Epithelial cell of prostate (primary cell): ENCODE data around the gene SH2D3C.
A peak's percentile ranks its signal among the peaks of the same experiment; 100 is the strongest.

ENCODE experiments used
- DNase-seq: peaks from one replicate; pipeline ENCODE4 v3.0.0-alpha.2; 2011; ENCODE audit warnings: low read depth, low spot score
- H3K27ac ChIP-seq: fragments of 450-650 bp; 2 replicates; pipeline ENCODE4 v1.5.1; 2017; ENCODE audit warnings: mild to moderate bottlenecking

Gene SH2D3C

DNA sequence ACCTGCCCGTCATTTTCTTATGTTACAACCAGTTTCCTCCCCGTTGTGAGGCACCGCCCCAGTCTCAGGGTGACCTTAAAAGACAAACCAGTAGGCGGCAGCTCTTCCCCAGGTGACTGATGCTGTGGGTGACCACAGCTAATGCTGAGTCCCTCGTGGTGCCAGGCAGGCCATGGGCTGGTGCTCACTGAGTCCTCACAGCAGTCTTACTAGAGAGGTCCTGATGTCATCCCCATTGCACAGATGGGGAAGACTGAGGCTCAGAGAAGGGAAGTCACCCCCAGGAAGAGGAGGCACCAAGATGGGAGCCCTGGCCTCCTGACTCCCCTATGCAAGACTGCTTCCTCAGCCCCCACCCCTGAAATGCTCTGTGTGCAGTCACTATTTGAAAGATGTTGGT lies 70.7 kb downstream of the SH2D3C start:
- H3K27ac ChIP-seq, result no peak overlapping the region
- DNase-seq, result no peak

DNA sequence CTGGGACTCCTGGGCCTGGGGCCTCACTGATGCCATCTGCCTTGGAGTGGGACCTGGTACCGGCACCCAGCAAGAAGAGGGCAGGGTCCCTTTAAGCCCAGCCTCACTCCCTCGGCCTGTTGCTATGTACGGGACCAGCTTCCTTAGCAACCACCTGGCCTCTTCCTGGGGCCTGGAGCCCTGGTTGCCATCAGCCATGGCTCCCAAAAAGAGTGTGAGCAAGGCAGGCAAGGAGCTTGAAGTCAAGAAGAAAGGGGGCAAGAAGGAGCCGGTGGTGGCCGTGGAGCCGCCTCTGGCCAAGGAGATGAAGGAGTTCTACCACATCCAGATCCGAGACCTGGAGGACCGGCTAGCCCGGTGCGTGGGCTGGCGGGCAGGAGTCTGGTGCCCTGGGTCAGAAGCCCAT lies 71.6 kb downstream of the SH2D3C start, which contains the start of gene CFAP157:
Gene CFAP157, plus strand, starts transcription at position 153 of the 406 bp plus-strand sequence. Its CDS starts 44 bp downstream, at position 197.
- no peak within 1 kb of the TSS for H3K27ac ChIP-seq
- DNase-seq, result no peak

DNA sequence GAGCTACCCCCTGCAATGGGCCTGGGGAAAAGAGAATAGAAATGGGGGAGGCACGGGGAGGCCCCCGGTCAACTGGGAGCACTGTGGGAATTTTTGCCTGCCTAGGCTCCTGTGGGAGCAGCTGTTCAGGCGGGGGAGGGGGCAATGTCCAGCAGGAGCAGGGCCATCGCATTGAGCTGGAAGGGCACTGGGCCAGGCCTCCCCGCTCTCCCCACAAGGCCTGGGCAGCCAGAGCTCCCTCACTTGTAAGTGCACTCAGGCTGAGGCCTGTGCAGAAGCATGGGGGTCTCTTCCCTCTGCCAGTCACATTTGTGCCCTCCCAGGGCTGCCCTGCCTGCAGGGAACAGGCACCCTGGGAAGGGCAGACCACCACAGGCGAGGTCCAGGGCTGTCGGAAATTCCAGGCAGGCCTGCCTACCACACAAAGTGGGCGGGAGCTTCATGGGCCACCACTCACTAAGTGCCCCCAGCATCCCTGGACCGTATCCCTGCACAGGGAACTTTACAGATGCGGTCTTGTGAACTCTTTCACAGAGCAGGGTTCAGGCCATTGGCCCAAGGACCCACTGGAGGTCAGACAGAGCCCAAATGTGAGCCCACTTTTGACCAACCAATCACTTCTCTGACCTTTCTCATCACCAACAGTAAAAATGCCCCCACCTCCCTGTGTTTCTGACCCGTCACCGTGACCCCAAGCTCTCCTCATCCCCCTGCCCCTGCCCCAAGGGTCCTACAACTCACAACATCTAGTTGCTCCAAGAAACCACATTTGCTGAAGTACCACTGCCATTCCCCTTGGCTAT lies 72.7 kb downstream of the SH2D3C start:
- no peak overlapping the region for H3K27ac ChIP-seq
- DNase-seq, result no peak

DNA sequence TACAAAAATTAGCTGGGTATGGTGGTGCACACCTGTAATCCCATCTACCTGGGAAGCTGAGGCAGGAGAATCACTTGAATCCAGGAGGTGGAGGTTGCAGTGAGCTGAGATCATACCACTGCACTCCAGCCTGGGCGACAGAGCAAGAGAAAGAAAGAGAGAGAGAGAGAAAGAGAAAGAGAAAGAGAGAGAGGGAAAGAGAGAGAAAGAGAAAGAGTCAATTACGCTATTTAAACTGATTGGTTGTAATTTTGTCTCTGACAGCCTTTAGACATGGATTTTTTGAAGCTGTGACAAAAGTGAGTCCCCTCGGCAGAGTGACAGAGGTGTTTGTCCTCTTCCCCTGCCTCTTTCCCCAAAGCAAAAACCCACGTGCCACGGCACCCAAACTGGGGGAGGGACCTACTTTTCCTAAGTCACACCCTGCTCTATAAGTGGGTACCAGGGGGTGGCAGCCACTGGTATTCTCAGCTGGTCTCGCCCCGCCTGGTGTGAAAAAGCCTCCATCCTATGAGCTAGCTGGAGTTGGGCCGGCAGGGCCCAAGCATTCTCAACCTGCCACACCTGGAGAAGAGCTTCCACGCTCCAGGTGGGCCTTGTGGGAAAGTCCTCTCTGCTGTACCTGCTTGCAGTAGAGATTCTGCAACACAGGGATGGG lies 75.0 kb downstream of the SH2D3C start:
- DNase-seq, result no peak

DNA sequence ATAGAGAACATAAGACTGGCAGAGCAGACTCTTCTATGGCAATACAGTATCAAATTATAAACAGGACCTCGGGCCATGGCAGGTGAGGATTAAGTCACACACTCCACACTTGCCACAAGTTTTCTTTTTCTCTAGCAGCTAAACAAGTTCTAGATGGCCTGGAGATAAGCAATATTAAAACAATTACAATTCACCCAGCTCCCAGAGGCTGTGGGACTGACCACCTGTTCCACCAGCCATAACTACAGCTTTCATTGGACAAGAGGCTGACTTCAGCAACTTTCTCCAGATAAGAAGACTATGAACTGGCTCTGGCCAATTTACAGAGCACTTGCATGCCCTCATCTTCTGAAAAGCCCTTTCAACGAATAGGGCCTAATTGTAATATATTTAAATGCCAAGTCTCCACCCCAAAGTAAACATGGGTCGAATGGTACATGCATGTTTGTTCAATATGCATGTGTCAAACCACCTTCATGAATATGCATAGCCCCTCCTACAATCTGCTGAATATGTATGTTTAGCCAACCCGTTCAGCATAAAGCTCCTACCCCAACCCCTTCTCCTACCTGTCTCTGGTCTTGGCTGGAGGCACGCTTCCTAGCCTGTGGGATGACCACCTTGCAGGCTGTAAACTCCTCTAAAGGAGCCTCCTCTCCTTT lies 77.7 kb downstream of the SH2D3C start:
- no peak for DNase-seq

More for the DNA sequence above, 75.0 kb downstream of the SH2D3C start:
- no peak overlapping the region for H3K27ac ChIP-seq

DNA sequence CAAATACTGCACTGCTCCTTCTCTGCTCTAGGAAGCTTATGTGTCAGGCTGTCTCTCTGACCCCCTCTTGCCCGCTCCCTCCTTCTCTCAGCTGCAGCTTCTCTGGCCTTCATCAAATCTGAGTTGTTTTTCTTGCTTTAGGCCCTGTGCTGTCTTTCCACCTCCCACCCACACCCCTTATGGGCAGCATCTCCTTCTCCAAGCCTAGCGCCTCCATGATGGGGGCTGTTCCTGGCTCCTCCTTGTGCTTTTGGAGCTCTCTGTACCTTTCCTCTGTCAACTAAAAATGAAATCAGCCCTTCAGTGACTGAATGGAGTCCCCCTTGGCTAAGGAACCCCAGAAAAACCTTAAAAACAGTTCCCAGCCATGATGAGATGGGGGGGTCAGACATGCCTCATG lies 78.3 kb downstream of the SH2D3C start:
- H3K27ac ChIP-seq, result no peak overlapping the region

More for the DNA sequence above, 77.7 kb downstream of the SH2D3C start:
- no peak overlapping the region for H3K27ac ChIP-seq

DNA sequence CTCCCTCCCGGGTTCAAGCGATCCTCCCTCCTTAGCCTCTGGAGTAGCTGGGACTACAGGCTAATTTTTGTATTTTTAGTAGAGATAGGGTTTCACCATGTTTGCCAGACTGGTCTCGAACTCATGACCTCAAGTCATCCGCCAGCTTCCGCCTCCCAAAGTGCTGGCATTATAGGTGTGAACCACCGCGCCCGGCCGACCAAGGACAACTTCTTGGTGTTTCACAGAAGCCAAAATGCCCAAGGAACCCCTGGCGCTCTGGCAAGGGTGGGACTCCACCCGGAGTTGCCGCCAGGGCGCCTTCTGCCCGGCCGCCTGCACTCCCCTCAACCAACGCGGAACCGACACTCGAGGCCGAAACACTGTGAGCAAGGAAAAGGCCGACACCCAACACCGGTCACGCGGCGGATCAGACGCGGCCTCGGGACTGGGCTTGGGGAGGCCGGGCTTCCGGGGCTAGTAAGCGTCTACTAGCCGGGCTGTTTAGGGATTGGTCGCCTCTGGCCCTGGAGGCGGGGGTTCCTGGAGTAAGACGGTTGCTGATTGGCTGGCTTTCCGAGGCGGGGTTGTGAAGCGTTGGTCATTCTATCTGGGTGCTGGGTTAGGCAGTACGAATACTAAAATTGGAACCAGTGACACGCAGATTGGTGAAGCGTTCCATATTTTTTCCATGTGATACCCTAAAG lies 79.3 kb downstream of the SH2D3C start:
- H3K27ac ChIP-seq, result peak overlapping the region; percentile 50
- DNase-seq, result peak; percentile 72

More for the DNA sequence above, 78.3 kb downstream of the SH2D3C start:
- no peak for DNase-seq

DNA sequence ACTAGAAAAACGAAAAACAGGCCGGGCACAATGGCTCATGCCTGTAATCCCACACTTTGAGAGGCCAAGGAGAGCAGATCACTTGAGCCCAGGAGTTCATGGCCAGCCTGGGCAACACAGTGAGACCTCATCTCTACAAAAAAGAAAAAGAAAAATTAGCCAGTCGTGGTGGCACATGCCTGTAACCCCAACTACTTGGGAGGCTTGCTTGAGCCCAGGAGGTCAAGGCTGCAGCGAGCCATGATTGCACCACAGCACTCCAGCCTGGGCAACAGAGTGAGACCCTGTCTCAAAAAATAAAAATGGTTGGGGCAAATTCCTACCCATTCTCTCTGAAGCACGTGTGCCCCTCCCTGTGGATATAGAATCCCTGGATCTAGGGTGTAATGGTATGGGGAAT lies 80.1 kb downstream of the SH2D3C start:
- no peak for DNase-seq
- no peak overlapping the region for H3K27ac ChIP-seq

DNA sequence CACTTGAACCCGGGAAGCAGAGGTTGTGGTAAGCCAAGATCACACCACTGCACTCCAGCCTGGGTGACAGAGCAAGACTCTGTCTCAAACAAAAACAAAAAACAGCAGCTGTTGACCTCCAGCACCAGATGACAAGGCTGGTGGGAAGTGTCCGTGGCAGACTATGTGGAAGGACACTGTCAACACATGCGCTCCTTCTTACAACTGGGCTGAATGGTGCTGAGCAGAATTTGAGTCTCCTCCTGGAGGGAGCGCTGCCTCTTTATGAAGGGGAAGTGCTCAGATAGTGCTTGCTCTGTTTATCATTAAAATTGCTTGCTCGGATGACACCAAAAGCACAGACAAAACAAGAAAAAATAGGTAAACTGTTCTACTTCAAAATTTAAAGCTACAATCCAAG lies 80.9 kb downstream of the SH2D3C start:
- no peak overlapping the region for H3K27ac ChIP-seq
- DNase-seq, result no peak

DNA sequence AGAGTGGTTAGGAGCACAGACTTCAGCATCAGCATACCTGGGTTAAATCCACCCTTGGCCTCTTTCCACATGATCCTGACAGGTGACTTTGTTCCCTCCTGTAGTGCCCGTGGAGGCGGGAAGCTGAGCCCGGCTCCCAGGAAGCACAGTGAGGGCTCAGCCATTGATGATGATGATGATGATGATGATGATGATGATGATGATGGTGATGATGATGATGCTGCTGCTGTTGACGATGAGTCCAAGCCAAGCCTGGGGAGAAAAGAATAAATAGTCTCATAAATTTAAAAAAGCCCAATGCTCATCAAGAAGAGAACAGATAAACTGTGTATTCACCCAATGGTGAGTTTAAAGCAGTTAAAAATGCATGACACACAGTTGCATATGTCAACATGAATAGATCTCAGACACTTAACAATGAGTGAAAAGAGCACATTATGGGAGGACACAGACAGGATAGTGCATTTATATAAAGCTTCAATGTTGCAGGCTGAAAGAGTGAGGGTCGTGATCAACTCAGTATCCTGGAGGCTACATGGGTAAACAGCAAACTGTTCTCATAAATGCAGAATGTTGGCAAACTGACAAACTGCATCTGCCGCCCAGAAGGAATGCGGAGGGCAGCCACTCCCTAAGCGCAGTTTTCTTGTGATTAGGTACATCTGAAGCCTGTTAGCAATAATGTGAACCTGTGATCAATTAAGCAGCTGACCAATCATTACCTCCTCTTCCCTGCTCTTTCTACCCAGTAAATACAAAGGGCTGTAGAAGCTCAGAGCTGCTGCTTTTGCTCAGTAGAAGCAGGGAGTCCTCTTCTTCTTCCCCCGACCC lies 83.4 kb downstream of the SH2D3C start:
- DNase-seq, result no peak
- H3K27ac ChIP-seq, result no peak overlapping the region

DNA sequence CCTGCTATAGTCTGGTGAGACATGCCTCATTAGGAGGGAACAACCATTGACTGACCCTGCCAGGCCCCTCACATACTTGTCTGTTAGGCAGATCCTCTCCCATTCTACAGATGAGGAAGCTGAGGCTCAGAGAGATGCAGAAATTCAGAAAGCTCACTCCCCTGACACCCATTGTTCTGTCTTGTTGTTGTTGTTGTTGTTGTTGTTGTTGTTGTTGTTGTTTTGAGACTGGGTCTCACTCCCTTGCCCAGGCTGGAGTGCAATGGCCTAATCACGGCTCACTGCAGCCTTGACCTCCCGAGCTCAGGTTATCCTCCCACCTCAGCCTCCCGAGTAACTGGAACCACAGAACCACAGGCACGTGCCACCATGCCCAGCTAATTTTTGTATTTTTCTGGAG lies 84.8 kb downstream of the SH2D3C start:
- DNase-seq, result no peak
- no peak overlapping the region for H3K27ac ChIP-seq

DNA sequence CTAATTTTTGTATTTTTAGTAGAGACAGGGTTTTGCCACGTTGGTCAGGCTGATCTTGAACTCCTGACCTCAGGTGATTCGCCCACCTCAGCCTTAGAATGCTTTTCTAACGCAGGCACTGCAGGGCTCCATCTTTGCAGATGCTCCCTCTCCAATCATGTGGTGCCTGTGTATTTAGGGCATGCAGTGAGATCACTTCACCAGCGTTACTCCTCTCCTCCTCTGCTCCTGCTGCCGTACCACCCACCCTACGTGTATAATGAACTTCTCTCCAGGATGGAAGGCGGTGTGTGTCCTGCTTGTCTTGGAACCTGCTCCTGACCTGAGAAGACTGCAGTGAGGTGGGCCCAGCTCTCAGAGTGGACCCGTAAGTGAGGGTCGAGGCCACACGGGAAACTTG lies 85.3 kb downstream of the SH2D3C start:
- no peak overlapping the region for H3K27ac ChIP-seq
- no peak for DNase-seq

DNA sequence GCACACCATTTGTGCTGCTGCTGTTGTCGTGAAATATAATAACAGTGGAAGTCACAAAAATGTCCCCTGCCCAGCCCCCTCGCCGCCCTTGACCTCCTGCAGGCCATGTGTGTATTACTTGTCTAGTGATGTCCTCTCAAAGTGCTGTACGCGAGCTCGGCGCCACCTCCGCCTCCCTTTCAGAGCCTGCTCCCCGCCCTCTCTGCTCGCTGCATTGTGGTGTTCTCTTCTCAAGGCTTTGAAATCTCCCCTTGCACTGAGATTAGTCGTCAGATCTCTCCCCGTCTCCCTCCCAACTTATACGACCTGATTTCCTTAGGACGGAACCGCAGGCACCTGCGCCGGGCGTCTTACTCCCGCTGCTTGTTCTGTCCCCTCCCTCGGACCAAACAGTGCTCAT lies 86.4 kb downstream of the SH2D3C start:
- no peak overlapping the region for H3K27ac ChIP-seq
- DNase-seq, result no peak

DNA sequence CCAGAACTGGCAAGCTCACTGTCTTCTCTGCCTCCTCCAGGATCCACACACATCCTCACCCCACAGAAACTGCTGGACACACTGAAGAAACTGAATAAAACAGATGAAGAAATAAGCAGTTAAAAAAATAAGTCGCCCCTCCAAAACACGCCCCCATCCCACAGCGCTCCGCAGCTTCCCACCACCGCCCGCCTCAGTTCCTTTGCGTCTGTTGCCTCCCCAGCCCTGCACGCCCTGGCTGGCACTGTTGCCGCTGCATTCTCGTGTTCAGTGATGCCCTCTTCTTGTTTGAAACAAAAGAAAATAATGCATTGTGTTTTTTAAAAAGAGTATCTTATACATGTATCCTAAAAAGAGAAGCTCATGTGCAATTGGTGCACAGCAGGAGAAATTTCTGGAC lies 87.7 kb downstream of the SH2D3C start:
- no peak overlapping the region for H3K27ac ChIP-seq
- no peak for DNase-seq

DNA sequence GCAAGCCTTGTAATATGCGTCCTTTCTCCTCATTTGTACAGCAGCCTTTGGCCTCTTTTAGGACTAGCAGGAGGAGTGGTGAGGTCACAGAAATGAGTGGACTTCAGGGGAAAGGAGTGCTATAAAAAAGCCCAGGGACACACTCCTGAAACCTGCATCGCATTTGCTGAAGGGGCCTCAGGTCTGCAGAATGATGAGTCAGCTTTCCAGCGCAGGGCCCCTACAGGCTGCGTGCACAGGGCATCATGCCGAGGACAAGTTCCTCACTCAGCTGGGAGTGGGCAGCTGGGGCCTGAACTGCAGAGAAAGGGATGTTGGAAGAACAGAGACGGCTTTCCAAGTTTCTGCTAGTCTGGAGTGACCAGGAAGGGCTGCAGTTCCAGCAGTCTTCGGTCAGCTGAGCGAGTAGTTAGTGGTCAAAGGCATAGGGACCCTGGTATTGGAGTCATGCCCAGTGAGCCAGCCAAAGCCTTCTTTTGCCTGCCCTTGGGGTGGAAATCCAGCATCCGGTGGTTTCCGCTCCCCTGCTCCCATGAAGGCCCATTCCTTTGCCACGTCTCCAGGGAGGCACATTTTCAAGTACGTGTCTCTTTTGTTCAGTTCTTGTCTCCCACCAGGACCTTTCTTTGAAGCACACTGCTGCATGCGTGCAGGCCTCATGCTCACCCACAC lies 89.0 kb downstream of the SH2D3C start:
- DNase-seq, result no peak
- no peak overlapping the region for H3K27ac ChIP-seq
